PC-9 (cell line): ENCODE results near the gene BTBD8.

Experiments
- EZH2 ChIP-seq: fragments of 200-600 bp; sonication (generic); IDR thresholded peaks from 2 replicates; pipeline ENCODE4 v1.8.0; 2017; ENCODE audit warnings: antibody characterized with exemption, low read depth
- TF ChIP-seq, protein P1 (sequence below): fragments of 200-600 bp; sonication (generic); conservative IDR thresholded peaks from 2 replicates; pipeline ENCODE4 v1.6.1; 2017; ENCODE audit warnings: mixed run types, antibody characterized with exemption, mild to moderate bottlenecking, moderate library complexity

DNA sequence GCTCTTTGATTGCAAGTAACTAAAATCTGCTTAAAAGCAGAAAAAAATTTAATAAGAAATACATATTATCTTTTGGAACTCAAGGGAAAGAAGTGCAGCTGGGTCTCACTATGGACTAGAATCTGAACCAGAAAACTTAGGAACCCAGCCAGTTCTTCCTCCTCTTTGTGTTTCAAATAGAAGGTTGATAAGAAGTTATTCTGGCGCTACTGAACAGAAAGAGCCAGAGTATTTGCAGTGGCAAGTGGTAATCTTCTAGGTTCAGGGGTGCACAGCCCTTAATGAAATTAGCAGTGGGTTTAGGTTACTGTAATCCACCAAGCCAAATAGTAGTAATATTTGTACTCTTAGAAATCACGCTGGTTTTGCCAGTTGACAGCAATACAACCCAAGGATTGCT is 28.5 kb downstream of the BTBD8 start:
- TF ChIP-seq, protein P1, sequence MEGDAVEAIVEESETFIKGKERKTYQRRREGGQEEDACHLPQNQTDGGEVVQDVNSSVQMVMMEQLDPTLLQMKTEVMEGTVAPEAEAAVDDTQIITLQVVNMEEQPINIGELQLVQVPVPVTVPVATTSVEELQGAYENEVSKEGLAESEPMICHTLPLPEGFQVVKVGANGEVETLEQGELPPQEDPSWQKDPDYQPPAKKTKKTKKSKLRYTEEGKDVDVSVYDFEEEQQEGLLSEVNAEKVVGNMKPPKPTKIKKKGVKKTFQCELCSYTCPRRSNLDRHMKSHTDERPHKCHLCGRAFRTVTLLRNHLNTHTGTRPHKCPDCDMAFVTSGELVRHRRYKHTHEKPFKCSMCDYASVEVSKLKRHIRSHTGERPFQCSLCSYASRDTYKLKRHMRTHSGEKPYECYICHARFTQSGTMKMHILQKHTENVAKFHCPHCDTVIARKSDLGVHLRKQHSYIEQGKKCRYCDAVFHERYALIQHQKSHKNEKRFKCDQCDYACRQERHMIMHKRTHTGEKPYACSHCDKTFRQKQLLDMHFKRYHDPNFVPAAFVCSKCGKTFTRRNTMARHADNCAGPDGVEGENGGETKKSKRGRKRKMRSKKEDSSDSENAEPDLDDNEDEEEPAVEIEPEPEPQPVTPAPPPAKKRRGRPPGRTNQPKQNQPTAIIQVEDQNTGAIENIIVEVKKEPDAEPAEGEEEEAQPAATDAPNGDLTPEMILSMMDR, result no peak
- TF ChIP-seq EZH2, result no peak
